ENCODE results near the gene AMZ2. TPM values are rescaled to one million over a fixed set of nuclear protein-coding genes. Genes with fewer than 3 reads are reported as not detected.

AMZ2 gene
- total and polyA plus RNA-seq, 2 of the 8 experiments (the other 6 are each of a cell fraction or from before 2014, with no cell fraction given), result 49.5 to 71.0 TPM

GRCh38 chr17:68260051-68260762, 12.4 kb downstream of the AMZ2 start (continued):
- no peak for TF ChIP-seq CHD7 (IDR thresholded peaks at IDR 0.05; ENCODE audit: insufficient replicate concordance, low read length)
- TF ChIP-seq JUND (IDR thresholded peaks at IDR 0.05; ENCODE audit: low read length), result no peak
- no peak for TF ChIP-seq MAX (IDR thresholded peaks at IDR 0.05)

Measured in H1 (cell line).